Measurements from ENCODE around the gene RBMS1. TPM values are rescaled to one million over a fixed set of nuclear protein-coding genes. Genes with fewer than 3 reads are reported as not detected.
A peak's percentile ranks its signal among the peaks of the same experiment; 100 is the strongest.

The RBMS1 gene
- total RNA-seq, 1 donor from 2014 or later, result 136 TPM

- Mint-ChIP-seq H3K27ac (ENCODE audit: unreplicated experiment) (no peak overlapping the region), H3K9me3 (ENCODE audit: unreplicated experiment) (no peaks in the 10 kb centered on the region), H3K27me3 (ENCODE audit: unreplicated experiment) (no peaks in the 10 kb centered on the region), H3K4me1 (ENCODE audit: unreplicated experiment) (peaks cover 10% of the 10 kb centered on the region), H3K4me3 (ENCODE audit: unreplicated experiment) (no peak overlapping the region), H3K36me3 (ENCODE audit: low read depth, unreplicated experiment) (peaks cover 22% of the 10 kb centered on the region)
- TF ChIP-seq, protein P1, sequence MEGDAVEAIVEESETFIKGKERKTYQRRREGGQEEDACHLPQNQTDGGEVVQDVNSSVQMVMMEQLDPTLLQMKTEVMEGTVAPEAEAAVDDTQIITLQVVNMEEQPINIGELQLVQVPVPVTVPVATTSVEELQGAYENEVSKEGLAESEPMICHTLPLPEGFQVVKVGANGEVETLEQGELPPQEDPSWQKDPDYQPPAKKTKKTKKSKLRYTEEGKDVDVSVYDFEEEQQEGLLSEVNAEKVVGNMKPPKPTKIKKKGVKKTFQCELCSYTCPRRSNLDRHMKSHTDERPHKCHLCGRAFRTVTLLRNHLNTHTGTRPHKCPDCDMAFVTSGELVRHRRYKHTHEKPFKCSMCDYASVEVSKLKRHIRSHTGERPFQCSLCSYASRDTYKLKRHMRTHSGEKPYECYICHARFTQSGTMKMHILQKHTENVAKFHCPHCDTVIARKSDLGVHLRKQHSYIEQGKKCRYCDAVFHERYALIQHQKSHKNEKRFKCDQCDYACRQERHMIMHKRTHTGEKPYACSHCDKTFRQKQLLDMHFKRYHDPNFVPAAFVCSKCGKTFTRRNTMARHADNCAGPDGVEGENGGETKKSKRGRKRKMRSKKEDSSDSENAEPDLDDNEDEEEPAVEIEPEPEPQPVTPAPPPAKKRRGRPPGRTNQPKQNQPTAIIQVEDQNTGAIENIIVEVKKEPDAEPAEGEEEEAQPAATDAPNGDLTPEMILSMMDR (IDR thresholded peaks at IDR 0.05; ENCODE audit: unreplicated experiment), result no peak
- DNase-seq (ENCODE audit: low spot score), result no peak
These were observed 203.0 kb downstream of the RBMS1 start for GRCh38 chr2:160290598-160290997.

GRCh38 chr2:160289831-160290230 lies 203.8 kb downstream of the RBMS1 start:
- DNase-seq (ENCODE audit: low spot score), result no peak
- Mint-ChIP-seq H3K4me1 (ENCODE audit: unreplicated experiment) (peaks cover 5% of the 10 kb centered on the region), H3K4me3 (ENCODE audit: unreplicated experiment) (no peak overlapping the region), H3K9me3 (ENCODE audit: unreplicated experiment) (no peaks in the 10 kb centered on the region), H3K27ac (ENCODE audit: unreplicated experiment) (peak overlapping the region; percentile 52), H3K36me3 (ENCODE audit: low read depth, unreplicated experiment) (peaks cover 25% of the 10 kb centered on the region), H3K27me3 (ENCODE audit: unreplicated experiment) (no peaks in the 10 kb centered on the region)
- TF ChIP-seq, protein P1 (IDR thresholded peaks at IDR 0.05; ENCODE audit: unreplicated experiment), result no peak

GRCh38 chr2:160289126-160289525 lies 204.5 kb downstream of the RBMS1 start:
- Mint-ChIP-seq H3K4me1 (ENCODE audit: unreplicated experiment) (peaks cover 5% of the 10 kb centered on the region), H3K27me3 (ENCODE audit: unreplicated experiment) (no peaks in the 10 kb centered on the region), H3K9me3 (ENCODE audit: unreplicated experiment) (no peaks in the 10 kb centered on the region), H3K36me3 (ENCODE audit: low read depth, unreplicated experiment) (peaks cover 30% of the 10 kb centered on the region), H3K4me3 (ENCODE audit: unreplicated experiment) (no peak overlapping the region), H3K27ac (ENCODE audit: unreplicated experiment) (no peak overlapping the region)
- TF ChIP-seq, protein P1 (IDR thresholded peaks at IDR 0.05; ENCODE audit: unreplicated experiment), result no peak
- no peak for DNase-seq (ENCODE audit: low spot score)

DNA sequence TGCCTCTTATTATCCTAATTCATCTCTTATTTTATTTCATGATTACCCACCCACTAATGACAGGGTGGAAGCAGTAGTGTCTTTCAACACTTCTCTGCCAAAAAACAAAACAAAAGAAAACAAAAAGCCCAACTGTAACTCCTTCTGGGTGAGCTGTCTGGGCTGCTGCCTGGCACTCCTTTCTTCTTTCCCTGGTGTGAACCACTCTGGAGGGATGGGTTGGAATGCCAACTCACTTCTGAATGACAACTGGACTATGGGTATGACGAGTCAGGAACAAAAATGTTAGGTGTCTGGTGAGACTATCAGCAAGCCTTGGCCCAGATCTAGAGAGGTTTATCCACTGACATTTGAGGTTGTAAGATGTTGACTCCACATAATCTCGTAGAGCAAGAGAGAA lies 205.3 kb downstream of the RBMS1 start:
- Mint-ChIP-seq H3K4me1 (ENCODE audit: unreplicated experiment) (peaks cover 5% of the 10 kb centered on the region), H3K9me3 (ENCODE audit: unreplicated experiment) (no peaks in the 10 kb centered on the region), H3K27ac (ENCODE audit: unreplicated experiment) (no peak overlapping the region), H3K36me3 (ENCODE audit: low read depth, unreplicated experiment) (peaks cover 32% of the 10 kb centered on the region), H3K27me3 (ENCODE audit: unreplicated experiment) (no peaks in the 10 kb centered on the region), H3K4me3 (ENCODE audit: unreplicated experiment) (peak overlapping the region; percentile 33)
- no peak for DNase-seq (ENCODE audit: low spot score)
- TF ChIP-seq, protein P1 (IDR thresholded peaks at IDR 0.05; ENCODE audit: unreplicated experiment), result no peak

GRCh38 chr2:160287476-160287875 lies 206.1 kb downstream of the RBMS1 start:
- H3K27ac Mint-ChIP-seq (ENCODE audit: unreplicated experiment), result no peak overlapping the region
- peaks cover 35% of the 10 kb centered on the region for H3K36me3 Mint-ChIP-seq (ENCODE audit: low read depth, unreplicated experiment)
- no peaks in the 10 kb centered on the region for H3K27me3 Mint-ChIP-seq (ENCODE audit: unreplicated experiment)

More at GRCh38 chr2:160287476-160287875, 206.1 kb downstream of the RBMS1 start:
- H3K4me3 Mint-ChIP-seq (ENCODE audit: unreplicated experiment), result no peak overlapping the region
- H3K4me1 Mint-ChIP-seq (ENCODE audit: unreplicated experiment), result peaks cover 5% of the 10 kb centered on the region
- no peak for DNase-seq (ENCODE audit: low spot score)
- no peaks in the 10 kb centered on the region for H3K9me3 Mint-ChIP-seq (ENCODE audit: unreplicated experiment)
- TF ChIP-seq, protein P1 (IDR thresholded peaks at IDR 0.05; ENCODE audit: unreplicated experiment), result no peak
